HG02763 (cell line): ENCODE results near the gene RTL1.

Experiments used
- ATAC-seq: cut with Tn5 transposase; IDR thresholded peaks from one replicate; pipeline ENCODE4 v1.9.1; 2021; ENCODE audit warnings: mild to moderate bottlenecking, moderate library complexity; ENCODE audit not compliant: unreplicated experiment

Gene RTL1

DNA sequence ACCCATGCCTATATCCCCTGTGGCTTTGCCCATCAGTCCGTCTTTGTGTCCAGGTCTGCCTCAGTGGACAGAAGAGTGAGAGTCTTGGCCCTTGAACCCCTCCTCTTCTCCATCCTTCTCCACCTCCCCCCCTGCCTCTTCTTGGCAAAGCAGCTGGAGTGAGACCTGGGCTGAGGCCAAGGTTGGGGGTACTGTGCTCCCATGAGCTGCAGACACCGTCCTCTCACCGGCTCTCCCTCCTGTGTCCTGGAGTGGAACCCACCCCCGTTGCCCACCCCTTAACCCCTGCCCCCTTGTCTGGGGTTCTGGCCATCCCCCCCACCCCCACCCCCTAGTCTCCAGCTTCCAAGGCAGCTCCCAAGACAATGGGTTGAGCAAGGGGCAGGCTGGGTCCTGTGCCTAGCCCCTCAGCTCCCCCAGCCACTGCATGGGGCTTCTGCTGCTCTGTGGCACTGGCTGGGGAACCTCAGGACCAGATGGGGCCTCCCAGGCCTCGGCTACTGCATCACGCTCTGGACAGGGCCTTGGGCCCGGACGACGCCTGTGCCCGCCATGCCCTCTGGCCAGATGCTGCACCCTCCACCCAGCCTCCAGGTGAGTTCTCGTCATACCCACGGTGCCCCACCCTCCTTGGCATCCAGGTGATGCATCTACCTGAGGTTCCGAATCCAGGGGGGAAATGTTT is 35.7 kb downstream of the RTL1 start:
- no peak for ATAC-seq

DNA sequence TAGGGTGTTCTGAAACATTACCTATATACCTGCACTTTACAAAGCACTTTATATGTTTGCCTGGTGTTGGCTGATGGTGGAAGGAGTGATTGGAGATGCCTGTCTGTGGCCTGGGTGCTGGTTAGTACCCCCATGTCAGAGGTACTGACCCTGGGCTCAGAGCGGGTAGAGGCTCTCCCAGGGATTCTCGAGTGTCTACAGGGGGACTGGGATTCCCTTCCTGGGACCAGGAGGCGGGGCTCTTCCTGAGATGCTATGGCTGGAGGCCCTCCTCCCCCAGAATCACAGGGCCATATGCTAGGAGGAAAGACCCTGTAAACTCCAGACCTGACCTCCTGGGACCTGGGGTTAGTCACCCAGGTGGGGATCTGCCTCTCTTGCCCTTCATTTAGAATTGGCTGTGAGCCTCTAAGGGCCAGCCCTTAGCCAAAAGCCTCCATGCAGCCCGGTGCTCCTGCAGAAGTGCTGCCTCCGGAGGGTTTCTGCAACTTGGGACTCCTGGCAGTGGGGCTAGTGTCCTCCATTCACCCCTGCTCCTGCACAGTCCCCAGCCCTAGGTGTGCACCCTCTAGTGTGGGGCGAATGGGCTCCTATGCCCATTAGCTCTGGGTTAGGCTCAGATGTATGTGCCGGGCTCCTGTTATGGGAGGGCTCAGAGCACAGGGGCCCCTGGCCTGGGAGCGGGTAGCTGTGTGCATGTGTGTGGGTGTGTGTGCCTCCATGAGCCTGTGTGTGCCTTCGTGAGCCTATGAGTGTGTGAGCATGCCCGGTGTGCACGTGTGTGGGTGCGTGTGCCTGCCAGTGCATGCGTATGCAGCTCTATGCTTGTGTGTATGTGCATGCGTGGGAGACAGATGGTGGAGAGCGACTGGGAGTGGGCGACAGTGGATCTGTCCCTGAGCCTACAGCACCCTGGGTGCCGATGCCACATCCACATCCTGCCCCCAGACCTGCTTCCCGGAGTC is 36.6 kb downstream of the RTL1 start:
- no peak for ATAC-seq

- ATAC-seq: no peak
Observed at GRCh38 chr14:100865682-100866591, 37.6 kb downstream of the RTL1 start.

DNA sequence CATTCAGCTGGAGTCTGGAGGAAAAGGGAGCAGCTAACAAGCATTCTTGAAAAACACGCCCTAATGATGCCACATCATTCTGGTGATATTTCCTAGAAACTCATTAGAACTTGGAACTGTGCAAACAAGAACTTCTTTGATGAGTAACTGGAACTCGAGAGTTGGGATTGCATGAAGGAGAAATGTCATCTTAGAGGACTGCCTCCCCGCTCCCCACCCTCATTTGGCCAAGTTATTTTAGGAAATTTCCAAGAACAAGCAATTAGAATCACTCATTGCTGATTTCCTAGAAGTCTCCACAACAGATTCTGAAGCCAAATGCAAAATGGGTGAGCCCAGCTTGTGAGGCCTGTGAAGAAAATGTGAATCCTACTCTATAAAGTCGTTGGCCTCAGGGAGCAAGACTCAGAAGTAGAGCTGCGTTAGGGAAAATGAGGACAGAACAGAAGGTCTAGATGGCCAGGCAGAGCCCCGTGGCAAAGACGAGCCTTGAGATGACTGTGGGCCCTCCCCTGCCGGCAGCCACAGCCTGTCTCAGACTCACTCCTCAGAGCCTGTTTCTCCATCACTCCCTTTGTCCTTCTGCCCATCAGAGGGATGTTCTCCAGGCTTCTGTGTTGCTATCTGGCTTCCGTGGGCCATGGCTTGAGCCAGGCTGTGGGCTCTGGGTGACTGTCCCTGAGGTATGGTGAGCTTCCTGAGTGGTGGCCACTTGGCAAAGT is 38.4 kb downstream of the RTL1 start:
- ATAC-seq: no peak

GRCh38 chr14:100864206-100864605 is 39.3 kb downstream of the RTL1 start:
- no peak for ATAC-seq

DNA sequence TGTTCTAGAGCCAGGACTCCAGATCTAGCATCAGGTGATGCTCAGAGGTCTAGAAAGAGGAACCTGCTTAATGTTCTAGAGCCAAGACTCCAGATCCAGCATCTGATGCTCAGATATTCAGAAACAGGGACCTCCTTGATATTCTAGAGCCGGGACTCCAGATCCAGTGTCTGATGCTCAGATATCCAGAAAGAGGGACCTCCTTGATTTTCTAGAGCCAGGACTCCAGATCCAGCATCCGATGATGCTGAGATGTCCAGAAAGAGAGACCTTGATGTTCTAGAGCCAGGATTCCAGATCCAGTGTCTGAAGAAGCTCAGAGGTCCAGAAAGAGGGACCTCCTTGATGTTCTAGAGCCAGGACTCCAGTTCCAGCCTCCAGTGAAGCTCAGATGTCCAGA is 40.7 kb downstream of the RTL1 start:
- no peak for ATAC-seq

DNA sequence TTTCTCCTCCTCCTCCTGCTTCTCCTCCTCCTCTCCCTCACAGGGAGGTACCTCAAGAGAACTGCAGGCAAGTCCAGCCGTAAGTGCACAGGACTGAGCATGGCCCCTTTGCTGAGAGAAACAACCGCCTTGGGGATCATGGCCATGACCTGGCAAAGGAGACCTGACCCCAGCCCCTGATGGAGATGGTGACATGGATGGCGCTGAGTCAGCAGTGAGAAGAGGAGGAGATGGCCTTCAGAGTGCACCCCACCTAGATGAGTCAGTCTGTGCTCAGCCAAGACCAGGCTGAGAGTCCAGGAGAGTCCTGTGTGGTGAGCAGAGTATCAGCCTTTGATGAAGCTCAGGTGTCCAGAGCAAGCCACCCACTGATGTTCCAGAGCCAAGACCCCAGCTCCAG is 41.2 kb downstream of the RTL1 start:
- ATAC-seq: no peak

- no peak for ATAC-seq
Observed at GRCh38 chr14:100861937-100862247, 41.6 kb downstream of the RTL1 start.

DNA sequence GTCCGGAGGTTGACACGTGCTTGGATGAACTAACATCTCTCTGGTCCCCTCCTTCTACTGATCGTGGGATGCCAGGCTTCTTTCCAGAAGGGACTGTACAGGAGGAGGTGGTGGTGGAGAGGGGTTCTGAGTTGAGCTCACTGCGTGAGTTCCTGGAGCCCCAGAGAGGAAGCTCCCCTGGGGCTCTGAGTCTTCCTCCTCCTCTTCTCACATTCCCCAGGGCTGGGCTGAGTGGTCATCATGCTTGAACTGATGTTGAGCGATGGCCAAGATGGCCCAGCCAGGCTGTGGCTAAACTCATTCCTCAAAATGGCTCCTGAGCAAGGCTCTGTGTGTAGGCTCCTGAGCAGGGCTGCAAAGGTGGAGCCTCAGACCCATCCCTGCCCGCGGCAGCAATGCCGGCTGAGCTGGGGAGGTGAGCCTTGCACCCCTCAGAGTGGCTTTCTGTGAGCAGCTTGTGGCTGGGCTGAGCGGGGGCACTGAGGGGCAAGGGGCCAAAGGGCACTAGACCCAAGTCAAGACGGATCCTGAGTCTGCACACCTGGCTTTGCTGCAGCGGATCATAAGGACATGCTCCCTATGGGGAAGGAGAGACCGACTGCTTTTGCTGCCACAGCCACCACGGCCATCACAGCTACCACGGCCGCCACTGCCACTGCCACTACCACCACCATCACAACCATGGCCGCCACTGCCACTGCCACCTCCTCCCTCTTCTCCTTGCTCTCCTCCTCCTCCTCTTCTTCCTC is 42.2 kb downstream of the RTL1 start:
- ATAC-seq: no peak

GRCh38 chr14:100860556-100861187 is 42.9 kb downstream of the RTL1 start:
- ATAC-seq: no peak

- ATAC-seq: no peak
Observed at GRCh38 chr14:100859781-100860180, 43.7 kb downstream of the RTL1 start.

DNA sequence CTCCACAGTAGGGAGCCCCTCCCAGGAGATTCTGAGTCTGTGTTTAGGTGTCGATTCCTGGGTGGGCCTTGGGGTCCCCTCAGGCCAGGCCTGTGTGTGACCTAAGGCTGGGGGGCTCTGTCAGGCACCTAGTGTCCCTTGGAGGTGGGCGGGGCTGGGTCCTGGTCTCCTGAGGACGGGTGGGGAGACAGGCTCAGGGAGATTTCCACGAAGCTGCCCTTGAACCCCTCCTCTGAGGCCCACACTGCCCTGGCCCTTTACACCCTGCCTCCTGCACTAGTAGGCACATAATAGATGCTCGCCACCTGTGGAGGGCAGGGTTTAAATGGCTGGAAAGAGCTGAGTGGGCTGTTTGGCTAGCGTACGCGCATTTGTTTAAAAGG is 44.7 kb downstream of the RTL1 start:
- no peak for ATAC-seq

DNA sequence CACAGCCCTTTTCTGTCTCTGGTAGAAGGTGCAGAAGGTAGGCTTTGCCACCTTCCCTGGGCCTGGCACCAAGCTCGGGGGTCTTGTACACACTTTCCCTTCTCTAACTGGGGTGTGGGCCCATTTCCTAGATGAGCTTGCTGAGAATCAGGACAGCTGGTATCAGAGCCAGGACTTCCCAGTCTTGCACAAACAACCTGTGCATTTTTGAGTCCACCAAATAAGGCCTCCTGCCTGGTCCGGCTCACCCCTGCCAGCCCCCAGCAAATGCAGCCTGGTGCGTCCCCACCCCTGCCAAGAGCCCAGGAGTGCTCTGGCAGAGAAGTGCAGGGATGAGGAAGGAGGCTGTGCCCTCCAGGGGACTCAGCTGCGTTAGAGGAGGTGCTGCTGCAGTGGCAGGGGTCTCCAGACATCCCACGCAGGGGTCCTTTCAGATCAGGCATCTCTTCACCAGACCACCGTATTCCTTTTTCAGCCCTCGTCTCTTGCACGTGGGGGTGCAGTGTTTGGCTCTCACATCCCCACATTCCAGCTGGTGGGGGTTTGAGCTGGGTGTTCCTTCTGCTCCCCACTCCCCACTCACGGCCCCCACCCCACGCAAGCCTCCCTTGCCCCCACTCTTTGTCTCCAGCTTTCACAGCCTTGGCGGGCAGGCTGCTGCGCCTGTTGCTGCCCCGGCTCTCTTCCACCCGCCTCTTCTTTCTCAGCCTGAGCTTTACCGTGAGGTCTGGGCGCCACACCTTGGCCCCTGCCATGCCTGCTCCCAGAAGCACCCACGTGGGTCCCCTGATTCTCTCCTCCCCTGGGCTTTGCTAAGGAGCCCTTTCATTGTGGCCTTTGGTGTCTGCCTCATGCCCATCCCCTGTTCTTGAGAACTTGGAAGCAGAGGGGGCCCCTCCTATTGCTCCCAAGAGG is 45.3 kb downstream of the RTL1 start:
- ATAC-seq: no peak

- ATAC-seq: no peak
Observed at GRCh38 chr14:100857233-100857922, 46.1 kb downstream of the RTL1 start.

DNA sequence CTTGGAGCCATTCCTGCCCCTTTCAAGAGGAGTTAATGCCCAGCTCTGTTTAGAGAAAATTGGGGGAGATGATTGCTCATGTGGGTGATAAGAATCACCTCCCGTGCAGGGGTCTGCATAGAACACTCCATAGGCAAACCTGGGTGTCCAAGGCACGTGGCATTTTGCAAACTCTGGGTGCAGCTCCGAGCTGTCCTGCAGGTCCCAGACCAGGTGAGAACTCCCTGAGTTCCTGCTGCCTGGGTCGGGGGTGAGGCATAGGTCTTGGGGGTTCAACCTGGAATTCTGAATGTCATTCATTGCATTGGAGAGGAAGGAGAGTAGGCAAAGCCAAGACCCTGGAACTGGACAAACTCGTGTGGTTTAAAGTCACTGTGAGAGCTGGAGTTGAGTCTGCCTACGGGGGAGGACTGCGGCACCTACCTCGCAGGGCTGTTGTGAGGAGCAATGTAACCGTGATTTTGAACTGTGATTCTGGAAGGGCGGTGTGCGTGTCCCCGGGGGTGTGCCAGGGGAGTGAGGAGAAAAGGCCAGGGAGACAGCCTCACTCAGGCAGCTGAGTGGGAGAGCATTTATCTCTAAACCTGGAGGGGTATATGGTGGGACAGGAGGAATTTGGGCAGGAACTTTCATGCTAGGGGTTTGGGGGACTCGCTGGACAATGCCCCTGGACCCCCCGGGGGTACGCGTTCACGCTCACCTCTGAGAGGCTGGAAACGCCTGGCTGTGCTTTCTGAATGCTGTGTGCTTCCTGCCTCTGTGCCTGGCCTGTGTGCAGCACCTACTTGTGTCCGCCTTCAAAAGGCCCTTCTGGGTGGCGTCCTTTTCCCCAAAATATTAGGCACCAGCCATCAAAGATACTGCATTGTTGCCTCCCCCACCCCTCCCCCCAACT is 47.2 kb downstream of the RTL1 start:
- ATAC-seq: no peak

- ATAC-seq: no peak
Observed at GRCh38 chr14:100855256-100855930, 48.1 kb downstream of the RTL1 start.
